GM12874 (cell line): ENCODE results near the gene MED1.

Experiments
- CTCF ChIP-seq: IDR thresholded peaks from 2 replicates; pipeline ENCODE4 v1.5.1; 2011; ENCODE audit warnings: low read depth, mild to moderate bottlenecking, control low read depth, low read length, moderate library complexity; ENCODE audit not compliant: insufficient read depth

MED1 gene

DNA sequence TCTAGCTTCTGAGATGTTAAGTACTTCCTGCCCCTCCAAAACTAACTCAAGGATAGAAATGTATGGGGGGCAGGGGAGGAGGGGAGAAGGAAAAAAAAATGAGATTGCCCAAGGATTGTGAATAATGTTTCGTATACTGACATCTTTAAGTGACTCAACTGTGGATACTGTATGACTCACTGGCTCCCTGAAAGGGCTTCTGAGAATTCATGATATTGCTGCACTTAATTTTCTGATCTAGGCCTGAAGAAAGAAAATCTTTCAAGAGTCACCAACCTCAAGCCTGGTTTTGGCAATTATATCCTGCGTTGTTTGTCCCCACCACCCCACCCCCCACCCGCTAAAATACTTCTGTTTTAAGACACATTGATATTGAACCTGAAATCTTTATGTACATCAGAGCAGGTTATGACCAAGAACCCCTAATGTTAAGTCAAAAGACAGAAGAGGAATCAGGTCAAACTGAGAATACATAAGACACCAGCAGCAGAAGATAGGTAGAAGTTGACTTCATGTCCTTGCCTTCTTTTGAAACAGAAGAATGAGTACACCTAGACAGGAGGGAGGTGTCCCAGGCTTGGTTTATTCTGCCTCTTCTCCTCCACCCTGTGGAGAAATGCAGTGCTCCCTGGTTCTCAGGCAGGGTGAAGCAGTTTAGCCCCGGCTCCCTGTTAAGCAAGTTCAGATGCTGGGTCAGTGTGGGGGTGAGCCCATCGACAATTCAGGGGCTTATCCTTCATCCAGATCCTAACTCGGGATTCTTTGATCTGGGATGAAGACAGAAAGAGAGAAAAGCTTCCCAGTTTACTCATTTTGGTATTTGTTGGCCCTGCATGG lies 46.3 kb downstream of the MED1 start:
- TF ChIP-seq CTCF: no peak

DNA sequence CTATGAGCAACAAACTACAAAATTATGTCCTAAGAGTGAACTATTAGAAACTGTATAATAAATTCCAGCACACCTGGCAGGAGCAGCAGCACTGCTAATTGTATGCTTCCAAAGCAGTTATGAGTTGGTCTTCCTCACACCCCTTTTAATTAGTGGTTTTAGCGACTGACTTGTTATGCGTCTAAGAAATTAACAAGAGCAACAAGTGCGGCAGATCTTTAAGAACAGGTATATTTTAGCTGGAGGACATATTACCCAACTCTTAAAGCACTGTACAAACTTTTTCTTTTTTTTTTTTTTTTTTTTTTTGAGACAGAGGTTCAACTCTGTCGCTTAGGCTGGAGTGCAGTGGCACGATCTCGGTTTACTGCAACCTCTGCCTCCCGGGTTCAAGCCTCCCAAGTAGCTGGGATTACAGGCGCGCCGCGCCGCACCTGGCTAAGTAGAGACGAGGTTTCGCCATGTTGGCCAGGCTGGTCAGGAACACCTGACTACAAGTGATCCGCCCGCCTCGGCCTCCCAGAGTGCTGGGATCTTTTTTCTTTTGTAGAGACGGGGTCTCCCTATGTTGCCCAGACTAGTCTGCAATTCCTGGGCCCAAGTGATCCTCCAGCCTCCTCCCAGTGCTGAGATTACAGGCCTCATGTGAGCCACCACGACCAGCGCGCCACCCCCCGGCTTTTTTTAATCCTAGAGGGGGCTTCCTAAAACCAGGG lies 48.0 kb downstream of the MED1 start:
- no peak for TF ChIP-seq CTCF

GRCh38 chr17:39402244-39402889 lies 48.7 kb downstream of the MED1 start:
- no peak for TF ChIP-seq CTCF

- no peak for TF ChIP-seq CTCF
These were observed 49.4 kb downstream of the MED1 start, which contains the start of gene FBXL20 for GRCh38 chr17:39401412-39402243. TSS of gene FBXL20 (minus strand) at chr17:39401626. CDS start at chr17:39401402, 224 bp downstream.

DNA sequence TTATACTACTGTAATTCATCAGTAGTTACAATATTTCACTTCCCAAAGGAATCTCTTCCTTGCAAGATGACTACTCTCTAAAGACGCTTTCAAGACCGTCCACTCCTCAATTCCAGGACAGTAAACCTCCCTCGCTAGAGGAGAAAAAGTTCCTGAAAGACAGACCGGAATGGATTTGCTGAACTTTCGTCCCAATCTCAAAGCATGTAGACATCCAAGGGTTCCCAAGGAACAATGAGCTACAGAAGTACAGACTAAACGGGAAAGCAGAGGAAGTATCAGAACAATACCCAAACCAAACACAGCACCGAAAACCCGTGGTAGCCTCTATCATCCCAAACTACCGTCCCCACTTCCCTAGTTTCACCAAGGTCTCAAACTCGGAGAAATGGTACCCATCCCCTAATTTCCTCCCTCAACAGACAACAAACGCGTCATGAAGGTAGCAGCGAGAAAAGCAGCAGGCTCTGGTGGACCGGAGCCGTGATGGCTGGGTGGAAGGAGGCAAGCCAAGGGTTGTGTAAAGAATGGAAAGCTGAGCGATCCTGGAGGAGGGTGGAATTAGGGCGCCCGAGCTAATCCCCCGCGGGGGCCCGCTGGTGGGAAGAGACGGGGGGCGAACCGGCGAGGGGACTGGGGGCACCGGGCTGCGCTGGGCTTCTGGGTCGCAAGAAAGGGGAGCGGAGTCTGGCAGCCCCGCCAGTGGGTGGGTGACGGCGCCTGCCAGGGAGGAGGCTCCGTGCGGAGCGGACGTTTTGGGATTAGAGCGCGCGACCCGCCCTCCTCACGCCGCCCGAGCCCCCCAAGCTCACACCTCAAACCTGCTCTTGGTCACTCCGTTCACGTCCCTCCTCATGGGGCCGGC lies 50.3 kb downstream of the MED1 start:
- no peak for TF ChIP-seq CTCF

DNA sequence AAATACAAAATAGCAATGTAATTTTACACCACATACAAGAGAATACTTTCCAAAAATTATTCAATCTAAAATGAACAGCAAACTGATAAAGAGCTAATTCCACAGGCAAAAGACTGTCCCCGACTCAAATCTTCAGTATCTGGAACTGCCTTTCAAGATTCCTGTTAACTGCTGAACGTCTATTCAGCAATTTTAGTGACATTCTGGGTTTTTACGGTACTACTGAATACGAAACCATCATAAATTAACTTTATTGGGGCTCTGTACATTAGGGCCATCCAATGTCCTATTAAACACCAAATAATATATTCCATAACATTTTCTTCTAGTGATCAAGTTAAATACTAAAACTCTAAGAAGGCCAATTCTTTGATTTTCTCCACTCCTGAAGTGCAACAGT lies 51.3 kb downstream of the MED1 start:
- no peak for TF ChIP-seq CTCF
